HG03039 (cell line): ENCODE data around the gene MAPK8IP1.

Source experiments
- ATAC-seq: cut with Tn5 transposase; IDR thresholded peaks from one replicate; pipeline ENCODE4 v1.9.1; 2021; ENCODE audit warnings: mild to moderate bottlenecking, moderate library complexity; ENCODE audit not compliant: unreplicated experiment

MAPK8IP1 gene

DNA sequence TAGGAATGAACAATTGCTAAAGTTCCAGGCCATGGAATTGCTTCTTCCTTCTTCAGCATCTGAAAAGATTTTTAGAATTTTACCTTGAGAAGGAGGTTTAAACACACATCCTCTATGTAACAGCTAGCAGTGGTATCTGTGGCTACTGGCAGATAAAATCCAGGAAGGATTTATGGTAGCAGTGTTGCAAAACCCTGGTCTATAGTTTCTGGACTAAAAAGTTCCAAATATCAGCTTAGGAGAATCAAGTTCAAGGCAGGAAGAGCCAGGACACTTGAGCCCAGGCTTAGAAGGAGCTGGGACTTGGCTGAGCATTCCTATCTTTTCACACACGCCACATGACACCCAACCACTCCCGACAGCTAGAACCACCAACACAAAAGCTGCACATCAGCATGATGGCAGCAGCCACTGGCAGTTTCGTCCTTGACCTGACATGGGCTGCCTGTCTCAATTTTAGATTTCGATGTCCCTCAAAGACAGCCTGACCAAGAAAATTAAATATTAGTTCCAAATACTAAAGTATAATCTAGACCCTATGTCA lies 51.1 kb downstream of the MAPK8IP1 start:
- ATAC-seq, result no peak

DNA sequence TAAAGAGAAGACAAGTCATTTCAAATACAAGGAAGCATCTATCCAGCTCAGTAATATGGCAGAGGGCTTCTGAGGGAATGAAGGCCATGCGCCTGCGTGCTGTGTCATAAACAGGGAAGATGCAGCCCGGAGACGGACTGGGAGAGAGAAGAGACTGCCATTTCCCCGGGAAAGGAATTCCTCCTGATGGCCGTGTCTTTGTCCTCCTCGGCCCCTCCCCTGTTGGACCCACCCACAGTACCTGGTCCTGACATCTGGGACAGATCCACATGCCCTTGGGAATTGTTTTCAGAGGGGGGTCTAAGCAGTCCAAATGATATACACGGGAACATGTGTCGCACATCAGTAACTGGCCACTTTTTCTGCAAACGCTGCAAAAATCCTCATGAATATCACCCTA lies 52.5 kb downstream of the MAPK8IP1 start:
- ATAC-seq, result no peak

DNA sequence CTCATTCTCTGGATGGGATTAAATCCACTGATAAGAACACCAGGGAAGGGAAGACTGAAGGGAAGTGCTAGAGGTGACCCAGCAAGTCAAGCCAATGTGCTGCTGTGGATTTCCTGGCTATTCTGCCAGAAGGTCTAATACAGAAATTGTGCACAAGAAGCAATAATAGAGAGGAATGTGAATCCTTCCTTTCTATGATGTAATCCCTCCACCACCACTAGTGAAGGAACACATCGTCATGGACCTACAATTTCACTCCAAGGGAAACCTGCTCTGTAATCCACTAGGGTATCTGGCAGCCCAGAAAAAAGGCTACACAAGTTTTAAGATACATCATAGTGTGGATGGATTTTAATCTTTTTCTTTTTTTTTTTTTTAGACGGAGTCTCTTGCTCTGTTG lies 54.4 kb downstream of the MAPK8IP1 start:
- no peak for ATAC-seq

DNA sequence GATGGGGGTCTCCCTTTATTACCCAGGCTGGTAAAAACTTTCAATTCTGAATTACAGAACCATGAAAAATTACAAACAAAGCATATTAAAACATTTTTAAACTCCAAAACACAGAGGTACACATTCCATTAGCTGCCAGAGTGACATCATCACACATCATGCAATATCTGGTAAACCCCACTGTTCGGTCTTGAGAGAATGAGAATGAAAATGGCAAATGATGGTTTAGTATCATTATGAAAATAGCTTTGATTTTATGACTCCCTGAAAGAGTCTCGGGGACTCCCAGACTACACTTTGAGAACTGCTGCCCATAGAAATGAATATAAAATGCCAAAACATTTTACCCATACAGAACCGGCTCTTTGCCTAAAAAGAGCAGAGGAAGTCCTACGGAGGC lies 55.8 kb downstream of the MAPK8IP1 start:
- ATAC-seq, result no peak

DNA sequence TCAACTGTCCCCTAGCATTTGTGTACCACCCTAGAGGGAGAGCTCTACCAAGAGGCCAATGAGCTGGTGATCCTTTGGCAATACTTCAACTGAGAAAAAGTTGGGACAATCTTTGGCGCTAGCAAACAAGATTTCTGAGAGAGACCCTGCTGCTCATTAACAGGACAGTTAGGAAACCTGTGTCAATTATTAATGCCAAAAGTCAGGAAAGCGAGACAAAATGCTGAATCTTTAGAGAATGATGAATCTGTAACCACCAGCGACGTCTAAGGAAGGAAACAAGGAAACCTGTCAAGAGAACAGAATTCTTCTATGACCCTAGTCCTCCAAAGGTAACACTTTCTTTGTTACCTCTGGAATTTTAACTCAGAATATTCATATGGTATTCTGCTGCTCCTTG lies 56.9 kb downstream of the MAPK8IP1 start:
- ATAC-seq, result no peak

DNA sequence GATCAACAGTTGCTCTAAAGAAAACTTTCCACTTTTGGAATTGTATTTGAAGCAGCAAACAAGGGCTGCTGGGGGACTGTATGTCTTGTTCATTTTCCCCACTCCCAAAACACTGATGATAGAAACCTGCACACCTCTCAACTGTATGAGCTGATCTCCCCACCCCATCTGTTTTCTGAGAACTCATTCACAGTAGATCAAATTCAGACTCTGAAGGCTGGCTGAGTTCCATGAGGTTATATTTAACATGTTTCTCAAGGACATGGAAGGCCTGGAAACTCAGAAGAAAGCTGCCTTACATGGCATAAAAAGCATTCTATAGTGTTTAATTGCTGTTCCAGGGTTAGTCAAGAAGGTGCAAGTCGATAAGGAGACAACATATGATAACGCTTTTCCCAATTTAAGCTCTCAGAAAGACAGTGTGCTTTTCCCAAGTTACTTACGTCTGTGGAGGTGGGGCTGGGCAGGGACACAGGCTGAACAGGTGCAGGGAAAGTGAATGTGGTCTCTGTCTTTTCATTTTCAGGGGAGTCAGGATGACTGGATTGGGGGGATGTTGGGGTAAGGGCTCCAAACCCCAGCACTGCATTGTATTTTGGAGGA lies 60.0 kb downstream of the MAPK8IP1 start:
- ATAC-seq, result no peak

DNA sequence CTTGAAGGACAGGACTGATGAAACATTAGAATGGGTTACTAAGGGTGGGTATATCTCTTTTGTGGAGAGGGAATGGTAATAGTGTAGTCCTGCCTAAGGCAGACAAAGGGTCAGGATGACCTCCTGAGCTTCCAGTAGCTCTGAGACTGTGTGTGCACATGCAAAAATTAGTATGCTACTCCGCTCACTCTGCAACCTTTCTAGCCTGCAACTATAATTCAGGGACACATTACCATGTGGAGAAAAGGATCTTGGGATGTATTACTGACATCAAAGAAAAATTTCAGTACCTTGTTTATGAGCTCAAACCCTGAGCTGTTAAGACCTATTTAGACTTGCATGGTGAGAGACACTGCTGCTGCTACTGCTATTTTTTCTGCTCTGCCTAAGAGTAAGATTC lies 62.4 kb downstream of the MAPK8IP1 start:
- ATAC-seq, result no peak

DNA sequence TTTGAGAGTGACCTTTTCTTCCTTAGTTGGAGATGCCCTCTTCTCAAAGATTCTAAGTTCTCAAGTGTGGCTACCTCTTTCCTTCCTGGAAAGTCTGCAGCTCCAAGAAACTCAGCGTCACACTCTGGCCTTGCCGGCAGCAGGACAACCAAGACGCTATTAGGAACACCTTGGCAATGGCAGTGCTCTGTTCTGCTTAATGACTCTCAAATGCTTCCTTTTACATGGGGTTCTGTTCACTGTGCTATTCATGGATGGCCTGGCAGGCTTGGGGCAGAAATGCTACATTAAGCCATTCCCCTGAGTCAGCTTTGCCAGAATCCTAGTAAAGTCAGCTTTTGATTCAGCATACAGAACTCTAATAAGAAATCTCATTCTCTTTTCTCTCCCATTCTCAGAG lies 62.9 kb downstream of the MAPK8IP1 start:
- ATAC-seq, result no peak

DNA sequence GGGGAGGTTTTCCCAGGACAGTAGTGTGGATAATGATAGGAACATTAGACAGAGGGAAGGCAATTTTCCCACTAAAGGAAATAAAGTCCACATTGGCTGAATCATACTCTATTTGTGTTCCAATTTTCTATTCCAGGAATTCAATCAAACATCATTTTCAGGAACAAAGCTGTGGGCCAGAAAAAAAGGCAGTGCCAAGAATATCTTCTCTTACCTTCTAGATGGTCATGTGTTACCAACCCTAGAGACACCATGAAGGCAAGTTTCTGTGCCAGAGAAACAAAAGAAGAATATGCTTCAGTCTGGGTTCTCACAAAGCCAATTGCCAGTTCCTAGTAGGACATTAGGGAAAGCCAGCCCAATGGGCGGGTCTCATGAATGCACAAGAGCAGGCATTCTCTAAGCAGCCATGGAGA lies 64.5 kb downstream of the MAPK8IP1 start:
- ATAC-seq, result no peak
